GM23338 (cell line): ENCODE measurements around the gene SNRPN. TPM values are rescaled to one million over a fixed set of nuclear protein-coding genes. Genes with fewer than 3 reads are reported as not detected.

Experiments used
- ATAC-seq: fragments of 200-7000 bp; cut with Tn5 transposase; 3 replicates; pipeline ENCODE4 v1.9.1; 2020
- DNase-seq: peaks from one replicate; pipeline ENCODE4 v3.0.0-alpha.2; 2015; ENCODE audit warnings: low spot score
- H2AFZ ChIP-seq: fragments of 200-600 bp; sonication (generic); 2 replicates; pipeline ENCODE4 v1.8.0; 2016; ENCODE audit warnings: antibody characterized with exemption, mild to moderate bottlenecking, moderate library complexity
- H3F3A ChIP-seq: fragments of 200-600 bp; sonication (generic); replicated peaks from 2 replicates; pipeline ENCODE4 v1.8.0; 2017; ENCODE audit warnings: antibody characterized with exemption, mixed run types, low read depth
- H3K27ac ChIP-seq: fragments of 200-600 bp; sonication (generic); 2 replicates; pipeline ENCODE4 v1.6.1; 2016; ENCODE audit warnings: low read depth
- H3K27me3 ChIP-seq: fragments of 200-600 bp; sonication (generic); 2 replicates; pipeline ENCODE4 v1.8.0; 2016; ENCODE audit warnings: mild to moderate bottlenecking, mixed run types, moderate library complexity; ENCODE audit not compliant: insufficient read depth
- H3K36me3 ChIP-seq: fragments of 200-600 bp; sonication (generic); 2 replicates; pipeline ENCODE4 v1.8.0; 2016; ENCODE audit warnings: mild to moderate bottlenecking; ENCODE audit not compliant: insufficient read depth
- H3K4me1 ChIP-seq: fragments of 200-600 bp; sonication (generic); 2 replicates; pipeline ENCODE4 v1.8.0; 2016; ENCODE audit warnings: mild to moderate bottlenecking, moderate library complexity; ENCODE audit not compliant: insufficient read depth
- H3K4me2 ChIP-seq: fragments of 200-600 bp; sonication (generic); 2 replicates; pipeline ENCODE4 v1.7.1; 2017; ENCODE audit warnings: mixed run types
- H3K4me3 ChIP-seq: fragments of 200-600 bp; sonication (generic); 2 replicates; pipeline ENCODE4 v1.6.1; 2016; ENCODE audit warnings: mixed run types
- H3K79me2 ChIP-seq: fragments of 200-600 bp; sonication (generic); replicated peaks from 2 replicates; pipeline ENCODE4 v1.8.0; 2017; ENCODE audit warnings: mild to moderate bottlenecking; ENCODE audit not compliant: insufficient read depth
- H3K9me2 ChIP-seq: fragments of 200-600 bp; sonication (generic); 2 replicates; pipeline ENCODE4 v1.8.0; 2017; ENCODE audit not compliant: insufficient read depth
- H4K20me1 ChIP-seq: fragments of 200-600 bp; sonication (generic); replicated peaks from 2 replicates; pipeline ENCODE4 v1.8.0; 2017; ENCODE audit warnings: mild to moderate bottlenecking; ENCODE audit not compliant: insufficient read depth
- H3K27ac Mint-ChIP-seq: 2 replicates; pipeline ENCODE4 v1.8.0; 2020; ENCODE audit warnings: inconsistent platforms, mild to moderate bottlenecking, moderate library complexity, mixed read lengths
- H3K27me3 Mint-ChIP-seq: 3 replicates; pipeline ENCODE4 v1.8.0; 2022; ENCODE audit warnings: low read depth, mild to moderate bottlenecking, moderate library complexity, mixed read lengths, inconsistent platforms; ENCODE audit not compliant: insufficient read depth, poor library complexity
- H3K36me3 Mint-ChIP-seq: 3 replicates; pipeline ENCODE4 v1.8.0; 2021; ENCODE audit warnings: low read depth, mild to moderate bottlenecking, inconsistent platforms, moderate library complexity, mixed read lengths
- H3K4me1 Mint-ChIP-seq: 3 replicates; pipeline ENCODE4 v1.8.0; 2020; ENCODE audit warnings: mild to moderate bottlenecking, inconsistent platforms, mixed read lengths
- H3K4me3 Mint-ChIP-seq: 3 replicates; pipeline ENCODE4 v1.8.0; 2021; ENCODE audit warnings: moderate library complexity, mild to moderate bottlenecking, inconsistent platforms, mixed read lengths
- H3K9me3 Mint-ChIP-seq: 3 replicates; pipeline ENCODE4 v1.8.0; 2020; ENCODE audit warnings: moderate library complexity, mild to moderate bottlenecking, inconsistent platforms, mixed read lengths
- EZH2 ChIP-seq: fragments of 200-600 bp; sonication (generic); IDR thresholded peaks from one replicate; pipeline ENCODE4 v1.8.0; 2017; ENCODE audit warnings: antibody characterized with exemption, mild to moderate bottlenecking, low read depth; ENCODE audit not compliant: unreplicated experiment
- EZH2phosphoT487 ChIP-seq: fragments of 200-600 bp; sonication (generic); IDR thresholded peaks from one replicate; pipeline ENCODE4 v1.8.1; 2018; ENCODE audit warnings: antibody characterized with exemption; ENCODE audit not compliant: unreplicated experiment
- NANOG ChIP-seq: IDR thresholded peaks from 2 replicates; pipeline ENCODE4 v1.6.1; 2016; ENCODE audit warnings: antibody characterized with exemption, borderline replicate concordance
- POLR2AphosphoS5 ChIP-seq: IDR thresholded peaks from 2 replicates; pipeline ENCODE4 v1.6.1; 2016; ENCODE audit warnings: antibody characterized with exemption, low read depth
- STAT1 ChIP-seq: IDR thresholded peaks from one replicate; pipeline ENCODE4 v1.6.1; 2016; ENCODE audit warnings: antibody characterized with exemption; ENCODE audit not compliant: unreplicated experiment
- ZNF114 ChIP-seq: fragments of 250-450 bp; sonication (Bioruptor Pico); IDR thresholded peaks from 2 replicates; pipeline ENCODE4 v1.5.0; 2020; ENCODE audit warnings: mild to moderate bottlenecking, moderate library complexity
- ZNF331 ChIP-seq: fragments of 250-450 bp; sonication (Bioruptor Pico); IDR thresholded peaks from 2 replicates; pipeline ENCODE4 v1.5.0; 2020; ENCODE audit warnings: low read depth, mild to moderate bottlenecking, moderate library complexity
- polyA plus RNA-seq: library from polyadenylated mRNA; unstranded; fragments of >200 nt; fragmentation: Nextera tagmentation; extraction: Ambion mirVana; gene quantifications from 2 replicates; pipeline ENCODE4 v1.2.1, GENCODE V29; 2016
- total RNA-seq: library from RNA; depleted of rRNA; stranded (reverse); fragments of >200 nt; shearing (Covaris generic); gene quantifications from 2 replicates; pipeline ENCODE4 v1.2.3, GENCODE V29; 2014
- TF ChIP-seq, protein P1 (sequence below), 2 experiments: fragments of 200-600 bp in 1 of 2; sonication (generic) in 1 of 2; conservative IDR thresholded peaks; 2 replicates each; pipeline versions ENCODE4 v1.5.1 to v1.6.1; 2016 to 2017; ENCODE audit warnings: antibody characterized with exemption in 2 of 2, low read depth in 2 of 2, mild to moderate bottlenecking in 2 of 2, moderate library complexity in 1 of 2
- TF ChIP-seq, protein P2 (sequence below): IDR thresholded peaks from one replicate; pipeline ENCODE4 v1.6.1; 2018; ENCODE audit warnings: antibody characterized with exemption; ENCODE audit not compliant: unreplicated experiment
- TF ChIP-seq, protein P3 (sequence below): fragments of 250-450 bp; sonication (Bioruptor Pico); IDR thresholded peaks from 2 replicates; pipeline ENCODE4 v1.5.0; 2020; ENCODE audit warnings: mild to moderate bottlenecking, moderate library complexity

Gene SNRPN
- total and polyA plus RNA-seq, 2 experiments from 2014 or later: 919 to 966 TPM

DNA sequence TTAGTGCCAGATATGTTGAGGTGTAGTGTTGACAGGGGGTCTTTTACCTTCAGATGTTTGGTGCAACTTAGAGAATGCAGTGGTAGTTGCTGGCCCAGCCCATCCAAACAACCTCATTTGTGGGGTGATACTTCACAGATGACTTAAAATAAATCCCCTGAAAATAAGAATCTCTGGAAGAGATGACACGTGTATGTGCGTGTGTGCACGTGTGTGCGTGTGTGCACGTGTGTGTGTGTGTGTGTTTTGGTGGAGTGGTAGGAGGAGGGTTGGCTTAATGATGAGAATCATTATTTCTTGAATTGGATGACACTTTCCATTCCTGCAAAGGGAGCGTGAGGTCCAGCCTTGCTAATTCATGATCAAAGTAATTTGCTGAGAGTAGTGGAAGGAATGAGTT lies 31.9 kb downstream of the SNRPN start:
- Histone ChIP-seq H3K36me3 (peaks cover 24% of the 10 kb centered on the region; the same call in 1 of the 2 replicates), H3K79me2 (peaks cover 100% of the 10 kb centered on the region)

DNA sequence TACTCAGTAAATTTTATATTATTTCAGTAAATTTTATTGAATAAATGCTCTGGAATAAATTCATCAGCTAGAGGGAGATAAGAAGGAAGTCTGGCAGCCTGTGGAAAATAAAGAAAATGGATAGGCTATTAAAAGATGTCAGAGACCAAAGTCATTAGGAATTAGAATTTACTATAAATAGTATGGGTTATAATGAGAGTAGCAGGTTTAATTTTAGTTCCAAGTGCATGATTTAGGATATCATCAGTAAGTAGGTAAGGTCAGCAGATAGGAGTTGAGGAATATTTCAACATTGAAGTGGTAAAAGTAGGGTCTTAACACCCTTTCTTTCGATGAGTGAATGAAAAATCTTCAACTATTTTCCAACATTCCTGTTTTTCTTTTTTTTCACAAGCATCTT lies 64.6 kb downstream of the SNRPN start:
- H3K4me2 ChIP-seq: no peak overlapping the region
- no peak for ATAC-seq
- no peaks in the 10 kb centered on the region for H3K79me2 ChIP-seq
- peaks cover 5% of the 10 kb centered on the region; the same call in 2 of the 3 replicates for H3K4me1 Mint-ChIP-seq
- H3K4me3 ChIP-seq: no peak overlapping the region
- no peaks in the 10 kb centered on the region for H4K20me1 ChIP-seq
- no peaks in the 10 kb centered on the region for H3K9me2 ChIP-seq
- DNase-seq: no peak
- no peaks in the 10 kb centered on the region for H3K27me3 ChIP-seq
- no peaks in the 10 kb centered on the region for H3K4me1 ChIP-seq
- H2AFZ ChIP-seq: no peak overlapping the region
- H3K27me3 Mint-ChIP-seq: peaks cover 3% of the 10 kb centered on the region
- H3K36me3 Mint-ChIP-seq: peaks cover 61% of the 10 kb centered on the region
- no peak overlapping the region for H3K4me3 Mint-ChIP-seq
- H3K36me3 ChIP-seq: no peaks in the 10 kb centered on the region
- H3K27ac Mint-ChIP-seq: no peak overlapping the region
- no peak overlapping the region for H3K27ac ChIP-seq
- H3K9me3 Mint-ChIP-seq: peaks cover 65% of the 10 kb centered on the region
- H3F3A ChIP-seq: 0 out of 2 replicates have a peak, but pooled peaks cover 2% of the 10 kb centered on the region
- TF ChIP-seq ZNF114 (CRISPR knock-in tag) (no peak), POLR2AphosphoS5 (no peak), ZNF331 (CRISPR knock-in tag) (no peak), NANOG (no peak), EZH2 (no peak), EZH2phosphoT487 (no peak), STAT1 (no peak)
- TF ChIP-seq, protein P1, sequence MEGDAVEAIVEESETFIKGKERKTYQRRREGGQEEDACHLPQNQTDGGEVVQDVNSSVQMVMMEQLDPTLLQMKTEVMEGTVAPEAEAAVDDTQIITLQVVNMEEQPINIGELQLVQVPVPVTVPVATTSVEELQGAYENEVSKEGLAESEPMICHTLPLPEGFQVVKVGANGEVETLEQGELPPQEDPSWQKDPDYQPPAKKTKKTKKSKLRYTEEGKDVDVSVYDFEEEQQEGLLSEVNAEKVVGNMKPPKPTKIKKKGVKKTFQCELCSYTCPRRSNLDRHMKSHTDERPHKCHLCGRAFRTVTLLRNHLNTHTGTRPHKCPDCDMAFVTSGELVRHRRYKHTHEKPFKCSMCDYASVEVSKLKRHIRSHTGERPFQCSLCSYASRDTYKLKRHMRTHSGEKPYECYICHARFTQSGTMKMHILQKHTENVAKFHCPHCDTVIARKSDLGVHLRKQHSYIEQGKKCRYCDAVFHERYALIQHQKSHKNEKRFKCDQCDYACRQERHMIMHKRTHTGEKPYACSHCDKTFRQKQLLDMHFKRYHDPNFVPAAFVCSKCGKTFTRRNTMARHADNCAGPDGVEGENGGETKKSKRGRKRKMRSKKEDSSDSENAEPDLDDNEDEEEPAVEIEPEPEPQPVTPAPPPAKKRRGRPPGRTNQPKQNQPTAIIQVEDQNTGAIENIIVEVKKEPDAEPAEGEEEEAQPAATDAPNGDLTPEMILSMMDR (conservative IDR thresholded peaks at IDR 0.05; ENCODE audit: low read depth in 2 of 2): no peak
- TF ChIP-seq, protein P2, sequence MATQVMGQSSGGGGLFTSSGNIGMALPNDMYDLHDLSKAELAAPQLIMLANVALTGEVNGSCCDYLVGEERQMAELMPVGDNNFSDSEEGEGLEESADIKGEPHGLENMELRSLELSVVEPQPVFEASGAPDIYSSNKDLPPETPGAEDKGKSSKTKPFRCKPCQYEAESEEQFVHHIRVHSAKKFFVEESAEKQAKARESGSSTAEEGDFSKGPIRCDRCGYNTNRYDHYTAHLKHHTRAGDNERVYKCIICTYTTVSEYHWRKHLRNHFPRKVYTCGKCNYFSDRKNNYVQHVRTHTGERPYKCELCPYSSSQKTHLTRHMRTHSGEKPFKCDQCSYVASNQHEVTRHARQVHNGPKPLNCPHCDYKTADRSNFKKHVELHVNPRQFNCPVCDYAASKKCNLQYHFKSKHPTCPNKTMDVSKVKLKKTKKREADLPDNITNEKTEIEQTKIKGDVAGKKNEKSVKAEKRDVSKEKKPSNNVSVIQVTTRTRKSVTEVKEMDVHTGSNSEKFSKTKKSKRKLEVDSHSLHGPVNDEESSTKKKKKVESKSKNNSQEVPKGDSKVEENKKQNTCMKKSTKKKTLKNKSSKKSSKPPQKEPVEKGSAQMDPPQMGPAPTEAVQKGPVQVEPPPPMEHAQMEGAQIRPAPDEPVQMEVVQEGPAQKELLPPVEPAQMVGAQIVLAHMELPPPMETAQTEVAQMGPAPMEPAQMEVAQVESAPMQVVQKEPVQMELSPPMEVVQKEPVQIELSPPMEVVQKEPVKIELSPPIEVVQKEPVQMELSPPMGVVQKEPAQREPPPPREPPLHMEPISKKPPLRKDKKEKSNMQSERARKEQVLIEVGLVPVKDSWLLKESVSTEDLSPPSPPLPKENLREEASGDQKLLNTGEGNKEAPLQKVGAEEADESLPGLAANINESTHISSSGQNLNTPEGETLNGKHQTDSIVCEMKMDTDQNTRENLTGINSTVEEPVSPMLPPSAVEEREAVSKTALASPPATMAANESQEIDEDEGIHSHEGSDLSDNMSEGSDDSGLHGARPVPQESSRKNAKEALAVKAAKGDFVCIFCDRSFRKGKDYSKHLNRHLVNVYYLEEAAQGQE: no peak
- TF ChIP-seq, protein P3, sequence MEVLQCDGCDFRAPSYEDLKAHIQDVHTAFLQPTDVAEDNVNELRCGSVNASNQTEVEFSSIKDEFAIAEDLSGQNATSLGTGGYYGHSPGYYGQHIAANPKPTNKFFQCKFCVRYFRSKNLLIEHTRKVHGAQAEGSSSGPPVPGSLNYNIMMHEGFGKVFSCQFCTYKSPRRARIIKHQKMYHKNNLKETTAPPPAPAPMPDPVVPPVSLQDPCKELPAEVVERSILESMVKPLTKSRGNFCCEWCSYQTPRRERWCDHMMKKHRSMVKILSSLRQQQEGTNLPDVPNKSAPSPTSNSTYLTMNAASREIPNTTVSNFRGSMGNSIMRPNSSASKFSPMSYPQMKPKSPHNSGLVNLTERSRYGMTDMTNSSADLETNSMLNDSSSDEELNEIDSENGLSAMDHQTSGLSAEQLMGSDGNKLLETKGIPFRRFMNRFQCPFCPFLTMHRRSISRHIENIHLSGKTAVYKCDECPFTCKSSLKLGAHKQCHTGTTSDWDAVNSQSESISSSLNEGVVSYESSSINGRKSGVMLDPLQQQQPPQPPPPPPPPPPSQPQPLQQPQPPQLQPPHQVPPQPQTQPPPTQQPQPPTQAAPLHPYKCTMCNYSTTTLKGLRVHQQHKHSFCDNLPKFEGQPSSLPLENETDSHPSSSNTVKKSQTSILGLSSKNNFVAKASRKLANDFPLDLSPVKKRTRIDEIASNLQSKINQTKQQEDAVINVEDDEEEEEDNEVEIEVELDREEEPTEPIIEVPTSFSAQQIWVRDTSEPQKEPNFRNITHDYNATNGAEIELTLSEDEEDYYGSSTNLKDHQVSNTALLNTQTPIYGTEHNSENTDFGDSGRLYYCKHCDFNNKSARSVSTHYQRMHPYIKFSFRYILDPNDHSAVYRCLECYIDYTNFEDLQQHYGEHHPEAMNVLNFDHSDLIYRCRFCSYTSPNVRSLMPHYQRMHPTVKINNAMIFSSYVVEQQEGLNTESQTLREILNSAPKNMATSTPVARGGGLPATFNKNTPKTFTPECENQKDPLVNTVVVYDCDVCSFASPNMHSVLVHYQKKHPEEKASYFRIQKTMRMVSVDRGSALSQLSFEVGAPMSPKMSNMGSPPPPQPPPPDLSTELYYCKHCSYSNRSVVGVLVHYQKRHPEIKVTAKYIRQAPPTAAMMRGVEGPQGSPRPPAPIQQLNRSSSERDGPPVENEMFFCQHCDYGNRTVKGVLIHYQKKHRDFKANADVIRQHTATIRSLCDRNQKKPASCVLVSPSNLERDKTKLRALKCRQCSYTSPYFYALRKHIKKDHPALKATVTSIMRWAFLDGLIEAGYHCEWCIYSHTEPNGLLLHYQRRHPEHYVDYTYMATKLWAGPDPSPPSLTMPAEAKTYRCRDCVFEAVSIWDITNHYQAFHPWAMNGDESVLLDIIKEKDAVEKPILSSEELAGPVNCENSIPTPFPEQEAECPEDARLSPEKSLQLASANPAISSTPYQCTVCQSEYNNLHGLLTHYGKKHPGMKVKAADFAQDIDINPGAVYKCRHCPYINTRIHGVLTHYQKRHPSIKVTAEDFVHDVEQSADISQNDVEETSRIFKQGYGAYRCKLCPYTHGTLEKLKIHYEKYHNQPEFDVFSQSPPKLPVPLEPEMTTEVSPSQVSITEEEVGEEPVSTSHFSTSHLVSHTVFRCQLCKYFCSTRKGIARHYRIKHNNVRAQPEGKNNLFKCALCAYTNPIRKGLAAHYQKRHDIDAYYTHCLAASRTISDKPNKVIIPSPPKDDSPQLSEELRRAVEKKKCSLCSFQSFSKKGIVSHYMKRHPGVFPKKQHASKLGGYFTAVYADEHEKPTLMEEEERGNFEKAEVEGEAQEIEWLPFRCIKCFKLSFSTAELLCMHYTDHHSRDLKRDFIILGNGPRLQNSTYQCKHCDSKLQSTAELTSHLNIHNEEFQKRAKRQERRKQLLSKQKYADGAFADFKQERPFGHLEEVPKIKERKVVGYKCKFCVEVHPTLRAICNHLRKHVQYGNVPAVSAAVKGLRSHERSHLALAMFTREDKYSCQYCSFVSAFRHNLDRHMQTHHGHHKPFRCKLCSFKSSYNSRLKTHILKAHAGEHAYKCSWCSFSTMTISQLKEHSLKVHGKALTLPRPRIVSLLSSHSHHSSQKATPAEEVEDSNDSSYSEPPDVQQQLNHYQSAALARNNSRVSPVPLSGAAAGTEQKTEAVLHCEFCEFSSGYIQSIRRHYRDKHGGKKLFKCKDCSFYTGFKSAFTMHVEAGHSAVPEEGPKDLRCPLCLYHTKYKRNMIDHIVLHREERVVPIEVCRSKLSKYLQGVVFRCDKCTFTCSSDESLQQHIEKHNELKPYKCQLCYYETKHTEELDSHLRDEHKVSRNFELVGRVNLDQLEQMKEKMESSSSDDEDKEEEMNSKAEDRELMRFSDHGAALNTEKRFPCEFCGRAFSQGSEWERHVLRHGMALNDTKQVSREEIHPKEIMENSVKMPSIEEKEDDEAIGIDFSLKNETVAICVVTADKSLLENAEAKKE (CRISPR knock-in tag): no peak

More for the DNA sequence above, 31.9 kb downstream of the SNRPN start:
- ATAC-seq: no peak
- H3F3A ChIP-seq: 0 out of 2 replicates have a peak, but pooled peaks cover 4% of the 10 kb centered on the region
- Mint-ChIP-seq H3K9me3 (peaks cover 33% of the 10 kb centered on the region), H3K4me1 (peaks cover 28% of the 10 kb centered on the region; the same call in 2 of the 3 replicates), H3K36me3 (peaks cover 94% of the 10 kb centered on the region), H3K4me3 (no peak overlapping the region; the same call in 2 of the 3 replicates), H3K27me3 (peaks cover 4% of the 10 kb centered on the region), H3K27ac (no peak overlapping the region)
- H4K20me1 ChIP-seq: peaks cover 15% of the 10 kb centered on the region; the same call in 1 of the 2 replicates
- H2AFZ ChIP-seq: no peak overlapping the region
- H3K9me2 ChIP-seq: no peaks in the 10 kb centered on the region
- TF ChIP-seq NANOG (no peak), POLR2AphosphoS5 (peak; percentile 24; the same call in 1 of the 2 replicates)
- H3K4me2 ChIP-seq: no peak overlapping the region
- no peaks in the 10 kb centered on the region for H3K27me3 ChIP-seq
- no peak overlapping the region for H3K4me3 ChIP-seq
- no peak for DNase-seq
- no peaks in the 10 kb centered on the region; the same call in 1 of the 2 replicates for H3K4me1 ChIP-seq
- 0 out of 2 replicates have a peak overlapping the region, but pooled peaks have one; percentile 5 for H3K27ac ChIP-seq
